ENCODE results near the gene MAMDC2. TPM values are rescaled to one million over a fixed set of nuclear protein-coding genes. Genes with fewer than 3 reads are reported as not detected.

The MAMDC2 gene
- total and polyA plus RNA-seq, 8 donors = 6.1 to 23.6 (median 7.6) TPM

GRCh38 chr9:70261131-70261870 lies 217.7 kb downstream of the MAMDC2 start:
- Histone ChIP-seq H3K27me3 (no peaks in the 10 kb centered on the region), H3K27ac (no peak overlapping the region), H3K9me3 (no peaks in the 10 kb centered on the region), H3K36me3 (peaks cover 0 to 31% of the 10 kb centered on the region in 2 donors), H3K4me3 (peak overlapping the region in 1 of 2 donors; percentile 67), H3K4me1 (peaks cover 26 to 57% of the 10 kb centered on the region in 2 donors)
- intact Hi-C loops (cut with DNase I) = loop anchor here in 1 of 2 donors (10.0 kb wide), 1 partner anchor 64 kb away; no protein-coding TSS in a partner anchor
- DNase-seq (no peak), ATAC-seq (no peak)
- TF ChIP-seq CTCF (IDR thresholded peaks at IDR 0.05) = no peak

DNA sequence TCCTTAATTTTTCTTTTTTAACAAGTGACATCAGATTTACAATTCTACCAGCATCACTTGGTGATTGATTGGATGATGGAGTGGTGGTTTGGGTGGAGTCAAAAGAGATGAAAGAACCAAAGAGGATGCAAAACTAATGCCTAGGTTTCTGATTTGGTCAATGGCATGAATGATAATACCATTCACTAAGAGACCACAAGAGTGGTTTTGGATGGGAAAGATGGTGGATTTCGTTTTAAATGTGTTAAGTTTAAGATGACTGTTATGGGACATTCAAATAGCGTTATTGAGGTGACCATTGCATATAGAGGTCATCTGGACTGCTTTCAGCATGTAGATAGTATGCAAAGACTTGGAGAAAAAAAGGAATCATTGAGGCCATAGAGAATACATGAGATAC lies 218.7 kb downstream of the MAMDC2 start:
- ATAC-seq (no peak), DNase-seq (no peak)
- Histone ChIP-seq H3K9me3 (no peaks in the 10 kb centered on the region), H3K4me1 (peaks cover 26 to 52% of the 10 kb centered on the region in 2 donors), H3K4me3 (no peak overlapping the region), H3K27ac (no peak overlapping the region), H3K36me3 (peaks cover 0 to 32% of the 10 kb centered on the region in 2 donors), H3K27me3 (no peaks in the 10 kb centered on the region)
- intact Hi-C loops (cut with DNase I) = loop anchor here in 1 of 2 donors (10.0 kb wide), 1 partner anchor 62 kb away; no protein-coding TSS in a partner anchor
- no peak for TF ChIP-seq CTCF (IDR thresholded peaks at IDR 0.05)

DNA sequence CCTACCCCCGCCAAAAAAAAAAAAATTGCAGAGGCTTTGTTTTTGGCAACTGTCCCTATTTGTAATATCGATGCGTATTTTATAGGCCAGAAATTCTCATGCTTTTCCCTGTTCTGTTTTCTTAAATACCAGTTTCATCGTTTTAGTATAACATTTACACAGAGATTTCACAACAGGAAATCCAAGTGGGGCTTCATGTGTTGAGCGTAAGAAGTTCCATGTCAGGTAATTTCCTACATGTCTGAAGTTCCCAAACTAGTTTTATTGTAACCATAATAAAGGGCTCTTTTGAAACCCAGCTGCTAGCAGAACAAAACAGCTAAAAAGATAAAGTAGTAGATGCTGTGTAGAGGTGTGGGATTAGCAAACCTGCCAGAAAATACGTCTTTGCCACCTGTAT lies 219.3 kb downstream of the MAMDC2 start:
- Histone ChIP-seq H3K27ac (no peak overlapping the region), H3K9me3 (no peaks in the 10 kb centered on the region), H3K27me3 (no peaks in the 10 kb centered on the region), H3K36me3 (peaks cover 0 to 38% of the 10 kb centered on the region in 2 donors), H3K4me1 (peaks cover 26 to 46% of the 10 kb centered on the region in 2 donors), H3K4me3 (no peak overlapping the region)
- DNase-seq (peak in 1 of 4 donors; percentile 67), ATAC-seq (no peak)
- intact Hi-C loops (cut with DNase I) = loop anchor here in 1 of 2 donors (10.0 kb wide), 1 partner anchor 62 kb away; no protein-coding TSS in a partner anchor
- no peak for TF ChIP-seq CTCF (IDR thresholded peaks at IDR 0.05)

DNA sequence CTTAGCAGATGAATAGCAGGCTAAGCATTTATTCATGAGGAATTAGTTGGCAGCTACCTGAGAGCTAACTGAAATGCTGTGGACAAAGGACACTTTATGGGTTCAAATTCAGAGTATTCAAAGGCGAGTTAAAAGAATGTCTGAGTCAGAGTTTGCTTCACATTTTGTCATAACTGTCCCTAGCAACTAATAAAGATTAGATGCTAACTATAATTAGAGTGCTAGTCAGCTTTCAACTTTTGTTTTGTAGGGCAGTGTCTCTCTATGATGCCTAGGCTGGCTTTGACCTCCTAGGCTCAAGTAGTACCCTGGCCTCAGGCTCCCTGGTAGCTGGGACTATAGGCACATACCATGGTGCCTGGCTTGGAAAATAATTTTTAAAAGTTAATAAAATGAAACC lies 219.8 kb downstream of the MAMDC2 start:
- DNase-seq (no peak), ATAC-seq (no peak)
- Histone ChIP-seq H3K4me3 (no peak overlapping the region), H3K27me3 (no peaks in the 10 kb centered on the region), H3K9me3 (no peaks in the 10 kb centered on the region), H3K4me1 (peaks cover 26 to 45% of the 10 kb centered on the region in 2 donors), H3K27ac (no peak overlapping the region), H3K36me3 (peaks cover 0 to 43% of the 10 kb centered on the region in 2 donors)
- intact Hi-C loops (cut with DNase I) = loop anchor here in 1 of 2 donors (10.0 kb wide), 1 partner anchor 61 kb away; no protein-coding TSS in a partner anchor
- no peak for TF ChIP-seq CTCF (IDR thresholded peaks at IDR 0.05)

Other genes starting within 250 kb of the MAMDC2 start
- gene CFAP95, start 223.0 kb upstream of the MAMDC2 start, total RNA-seq = 1 to 10 TPM in 1 of 2 donors, not detected in 1; 3.2 TPM
- 1 to 10 TPM in 5 of 6 donors, under 1 TPM in 1; 0.96 to 4.5 (median 3.6) TPM for gene CFAP95, start 223.0 kb upstream of the MAMDC2 start, polyA plus RNA-seq (ENCODE audit: insufficient read length in 6 of 6)
- 10 to 100 TPM; 25.5 to 28.7 TPM for gene SMC5, start 215.1 kb downstream of the MAMDC2 start, total RNA-seq
- 10 to 100 TPM; 69.8 to 96.0 (median 76.2) TPM for gene SMC5, start 215.1 kb downstream of the MAMDC2 start, polyA plus RNA-seq (ENCODE audit: insufficient read length in 6 of 6)

Measured in left lung (tissue), 10 donors.